Natural killer cell (primary cell): ENCODE results near the gene VOPP1. TPM values are rescaled to one million over a fixed set of nuclear protein-coding genes. Genes with fewer than 3 reads are reported as not detected.
"Not testable (repeated sequence)": the region's sequence is repeated elsewhere in the genome, so short reads cannot be mapped to it uniquely, and the experiment has no call there.

Experiments
- ATAC-seq, 3 donors: fragments of 150-1000 bp in 2 of 3; fragments of 200-7000 bp in 1 of 3; cut with Tn5 transposase; 1 replicate in 1 of 3; 2 replicates in 2 of 3; pipeline ENCODE4 v1.10.0; 2021; ENCODE audit warnings: mild to moderate bottlenecking in 2 of 3, moderate library complexity in 2 of 3
- DNase-seq, 2 donors: peaks; one replicate each; pipeline versions ENCODE4 v3.0.0 to v3.0.0-alpha.2; 2013 to 2021; ENCODE audit warnings: mixed read lengths in 1 of 2
- H3K27ac ChIP-seq: one replicate; pipeline ENCODE4 v1.5.1; 2013; ENCODE audit warnings: mild to moderate bottlenecking, low read length
- H3K27me3 ChIP-seq: one replicate; pipeline ENCODE4 v1.6.1; 2013; ENCODE audit warnings: low read length; ENCODE audit not compliant: control insufficient read depth, insufficient read depth
- H3K36me3 ChIP-seq: one replicate; pipeline ENCODE4 v1.6.1; 2013; ENCODE audit warnings: low read length; ENCODE audit not compliant: control insufficient read depth, insufficient read depth
- H3K4me1 ChIP-seq: one replicate; pipeline ENCODE4 v1.6.1; 2013; ENCODE audit warnings: low read length; ENCODE audit not compliant: control insufficient read depth, insufficient read depth
- H3K4me3 ChIP-seq: one replicate; pipeline ENCODE4 v1.5.1; 2013; ENCODE audit warnings: low read length
- H3K9me3 ChIP-seq: one replicate; pipeline ENCODE4 v1.6.1; 2013; ENCODE audit warnings: low read length; ENCODE audit not compliant: control insufficient read depth, insufficient read depth
- H3K27ac Mint-ChIP-seq, 2 donors: one replicate each; pipeline ENCODE4 v1.8.0; 2022; ENCODE audit warnings: mild to moderate bottlenecking in 2 of 2, mixed read lengths in 2 of 2, moderate library complexity in 1 of 2
- H3K27me3 Mint-ChIP-seq, 2 donors: one replicate each; pipeline ENCODE4 v1.8.0; 2022; ENCODE audit warnings: low read depth in 2 of 2, mixed read lengths in 2 of 2
- H3K36me3 Mint-ChIP-seq: one replicate; pipeline ENCODE4 v1.8.0; 2022; ENCODE audit warnings: mixed read lengths
- H3K4me1 Mint-ChIP-seq, 2 donors: one replicate each; pipeline ENCODE4 v1.8.0; 2022; ENCODE audit warnings: mixed read lengths in 2 of 2
- H3K4me3 Mint-ChIP-seq: one replicate; pipeline ENCODE4 v1.8.0; 2022; ENCODE audit warnings: mild to moderate bottlenecking, moderate library complexity, mixed read lengths
- H3K9me3 Mint-ChIP-seq, 2 donors: one replicate each; pipeline ENCODE4 v1.8.0; 2022; ENCODE audit warnings: mixed read lengths in 2 of 2
- CTCF ChIP-seq: fragments of 200-600 bp; IDR thresholded peaks from one replicate; pipeline ENCODE4 v1.8.0; 2022; ENCODE audit warnings: antibody characterized with exemption
- WGBS: methylation state at CpG from one replicate; pipeline ENCODE4 v1.1.7; 2013; ENCODE audit warnings: missing lambda C conversion rate; ENCODE audit not compliant: insufficient coverage; 5-methylcytosine and 5-hydroxymethylcytosine counted together
- intact Hi-C: fragments of 100-400 bp; cut with micrococcal nuclease; formaldehyde crosslinking; loops from one replicate; pipeline ENCODE4 v1.14.2; 2022
- total RNA-seq, 4 donors: library from RNA; stranded (reverse); fragments of 120-200 nt in 1 of 4; gene quantifications; one replicate each; pipeline versions ENCODE4 v1.2.3 to v1.2.4, GENCODE V29; 2013 to 2022

VOPP1 gene
- total RNA-seq, 3 donors from 2014 or later (not counting 1 experiment from before 2014, with no cell fraction given) = 79.3 to 115 (median 110) TPM

- Histone ChIP-seq H3K27ac (no peak overlapping the region), H3K9me3 (no peaks in the 10 kb centered on the region), H3K36me3 (peaks cover 6% of the 10 kb centered on the region), H3K4me1 (peaks cover 47% of the 10 kb centered on the region), H3K4me3 (no peak overlapping the region), H3K27me3 (no peaks in the 10 kb centered on the region)
- intact Hi-C loops = no loop called here
- TF ChIP-seq CTCF = no peak
- ATAC-seq (no peak), DNase-seq (peak in 1 of 2 donors; percentile 16)
- WGBS = 93% methylated on average over 10 of the region's 10 CpGs
- Mint-ChIP-seq H3K4me1 (peaks cover 55 to 57% of the 10 kb centered on the region in 2 donors), H3K36me3 (no peaks in the 10 kb centered on the region), H3K27ac (peak overlapping the region; percentile 79 to 84), H3K27me3 (no peaks in the 10 kb centered on the region), H3K4me3 (peak overlapping the region; percentile 26), H3K9me3 (no peaks in the 10 kb centered on the region)
Measured at GRCh38 chr7:55473932-55474331, 98.4 kb downstream of the VOPP1 start.

GRCh38 chr7:55472928-55473725, 99.2 kb downstream of the VOPP1 start:
- Mint-ChIP-seq H3K36me3 (no peaks in the 10 kb centered on the region), H3K9me3 (no peaks in the 10 kb centered on the region), H3K27ac (peak overlapping the region in 1 of 2 donors; percentile 34), H3K27me3 (no peaks in the 10 kb centered on the region), H3K4me1 (peaks cover 53 to 55% of the 10 kb centered on the region in 2 donors), H3K4me3 (no peak overlapping the region)
- Histone ChIP-seq H3K4me3 (no peak overlapping the region), H3K4me1 (peaks cover 48% of the 10 kb centered on the region), H3K36me3 (peaks cover 6% of the 10 kb centered on the region), H3K27ac (no peak overlapping the region), H3K9me3 (no peaks in the 10 kb centered on the region), H3K27me3 (no peaks in the 10 kb centered on the region)
- DNase-seq (no peak), ATAC-seq (no peak)
- TF ChIP-seq CTCF = no peak
- WGBS = 91% methylated on average over 23 of the region's 25 CpGs
- intact Hi-C loops = no loop called here

GRCh38 chr7:55472406-55472805, 99.9 kb downstream of the VOPP1 start:
- H3K27ac ChIP-seq, H3K4me3 ChIP-seq, DNase-seq, ATAC-seq, intact Hi-C loops, H3K9me3 ChIP-seq, H3K36me3 ChIP-seq, H3K4me3 Mint-ChIP-seq, H3K27me3 ChIP-seq, H3K27me3 Mint-ChIP-seq, H3K36me3 Mint-ChIP-seq, H3K27ac Mint-ChIP-seq, H3K9me3 Mint-ChIP-seq: not testable (repeated sequence)
- H3K4me1 ChIP-seq = peaks cover 47% of the 10 kb centered on the region
- peaks cover 48% of the 10 kb centered on the region in 2 donors for H3K4me1 Mint-ChIP-seq
- no CpG with 5 or more reads among the region's 14 CpGs for WGBS

DNA sequence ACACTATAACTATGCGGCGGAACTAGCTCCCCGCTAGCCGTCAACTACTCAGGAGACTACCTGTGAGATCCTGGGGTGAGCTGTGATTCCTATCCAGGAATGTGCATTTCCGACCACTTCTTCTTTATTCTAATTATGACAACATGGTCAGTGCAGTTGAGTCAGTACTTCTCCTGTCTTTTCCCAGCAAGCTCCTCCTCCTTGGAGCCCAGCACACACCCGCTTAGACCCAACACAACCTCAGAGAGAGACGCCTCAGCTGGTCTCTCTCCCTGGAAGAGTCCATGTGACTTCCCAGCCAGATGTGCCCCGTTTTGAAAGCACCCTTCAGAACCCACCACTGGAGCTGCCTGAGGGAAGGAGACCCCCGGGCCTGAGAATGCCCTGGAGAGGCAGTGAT, 100.7 kb downstream of the VOPP1 start:
- peaks cover 43% of the 10 kb centered on the region in 2 donors for H3K4me1 Mint-ChIP-seq
- DNase-seq, H3K27me3 ChIP-seq, H3K27me3 Mint-ChIP-seq, H3K36me3 ChIP-seq, intact Hi-C loops, H3K36me3 Mint-ChIP-seq, H3K9me3 ChIP-seq, ATAC-seq, H3K4me3 ChIP-seq, H3K4me3 Mint-ChIP-seq, H3K27ac Mint-ChIP-seq, H3K9me3 Mint-ChIP-seq, H3K27ac ChIP-seq: not testable (repeated sequence)
- 100% methylated on average over 2 of the region's 9 CpGs for WGBS
- peaks cover 39% of the 10 kb centered on the region for H3K4me1 ChIP-seq
